HTERT RPE-1 (cell line): ENCODE data around the gene PLP1.
"Not testable (repeated sequence)": the region's sequence is repeated elsewhere in the genome, so short reads cannot be mapped to it uniquely, and the experiment has no call there.

ENCODE experiments used
- in situ Hi-C: fragments of 300-500 bp; cut with MboI; formaldehyde crosslinking; loops from 4 replicates; pipeline ENCODE4 v1.14.3; 2020; ENCODE audit warnings: low sequenced_read_pairs

PLP1 gene

GRCh38 chrX:103776546-103776945, at the start of gene PLP1:
Gene PLP1, plus strand, starts transcription at chrX:103776840. Its CDS starts 156 bp downstream, at chrX:103776996.
- in situ Hi-C loops: no loop called here

DNA sequence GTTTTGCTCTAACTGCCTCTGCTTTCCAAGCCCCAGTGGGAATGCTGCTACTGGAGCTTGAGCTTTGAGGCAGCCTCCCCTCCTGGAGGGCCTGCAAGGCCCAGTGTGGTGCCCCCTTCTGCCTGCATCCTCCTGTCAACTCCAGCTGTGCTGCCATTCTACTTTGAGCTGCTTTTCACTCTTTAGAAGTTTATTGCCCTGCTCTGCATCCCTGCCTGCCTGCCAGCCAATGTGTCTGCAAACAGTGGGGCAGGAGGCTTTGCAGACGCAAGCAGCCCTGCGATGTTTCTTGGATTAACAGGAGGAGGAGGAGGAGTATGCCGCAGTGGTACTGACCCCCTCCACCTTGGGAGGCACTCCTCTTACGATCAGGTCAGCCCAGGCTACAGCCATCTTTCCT, 49.5 kb upstream of the PLP1 start:
- in situ Hi-C loops: no loop called here

GRCh38 chrX:103729015-103729414, 47.6 kb upstream of the PLP1 start:
- in situ Hi-C loops: no loop called here

- in situ Hi-C loops: no loop called here
These were observed 46.4 kb upstream of the PLP1 start for GRCh38 chrX:103730147-103730795.

DNA sequence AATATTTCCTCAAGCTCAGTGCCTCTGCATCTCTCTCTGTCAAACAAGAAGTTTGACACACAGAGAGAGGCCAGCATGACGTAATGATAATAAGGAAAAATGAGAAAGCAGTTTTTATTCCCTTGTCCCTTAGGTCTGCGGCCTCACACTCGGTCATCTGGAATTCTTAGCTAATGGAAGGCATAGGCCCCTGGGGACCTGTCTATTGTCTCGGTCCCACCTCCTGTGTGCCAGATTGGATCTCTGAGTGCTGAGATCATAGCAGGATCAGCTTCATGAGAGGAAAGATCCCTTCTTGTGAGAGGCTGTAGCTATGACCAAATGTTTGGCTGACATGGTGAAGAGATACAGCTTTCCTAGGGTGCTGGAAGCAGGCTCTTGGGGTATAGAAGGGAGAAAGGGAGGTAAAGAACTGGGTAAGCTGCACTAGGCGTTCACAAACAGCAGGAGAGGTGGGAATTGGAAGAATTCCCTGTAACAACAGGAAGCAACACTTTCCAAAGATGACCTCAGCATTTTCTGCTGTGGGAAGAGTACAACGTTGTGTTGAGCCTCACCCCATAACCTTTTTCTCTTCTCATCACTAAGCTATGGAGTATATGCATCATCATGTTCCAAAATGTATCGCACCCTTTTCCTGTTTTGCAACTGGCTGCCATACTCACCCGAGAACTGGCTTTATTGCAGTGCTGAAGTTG, 45.7 kb upstream of the PLP1 start:
- in situ Hi-C loops: no loop called here

GRCh38 chrX:103733017-103733416, 43.6 kb upstream of the PLP1 start:
- in situ Hi-C loops: no loop called here

DNA sequence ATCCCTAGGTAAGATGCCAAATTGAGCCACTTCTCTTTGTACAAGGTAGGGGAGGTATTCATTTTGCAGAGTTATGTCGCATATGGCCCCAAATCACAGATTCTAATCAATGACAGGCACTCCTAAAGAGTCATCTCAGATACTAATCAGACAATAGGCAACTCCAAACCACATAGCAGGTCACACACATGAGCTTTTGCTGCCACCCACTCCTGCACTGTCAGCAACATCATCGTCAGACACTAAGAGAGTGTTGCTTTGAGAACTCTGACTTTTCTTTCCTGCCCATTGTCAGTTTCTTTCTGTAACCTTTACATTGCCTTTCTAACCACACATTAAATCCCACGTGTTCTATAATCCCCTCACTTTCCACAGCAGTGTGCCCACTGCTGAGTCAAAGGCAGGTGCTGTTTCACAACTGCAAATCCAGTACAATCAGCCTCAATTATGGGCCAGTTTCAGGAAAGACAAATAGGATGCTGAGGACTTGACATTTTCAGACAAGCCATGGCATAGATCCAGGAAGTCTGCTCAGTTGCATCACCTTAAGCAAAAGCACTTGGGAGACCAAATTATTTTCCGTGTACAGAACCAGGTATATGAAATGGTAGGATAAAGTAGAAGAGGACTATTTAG, 42.4 kb upstream of the PLP1 start:
- in situ Hi-C loops: no loop called here

- in situ Hi-C loops: no loop called here
These were observed 38.9 kb upstream of the PLP1 start for GRCh38 chrX:103737696-103738095.

DNA sequence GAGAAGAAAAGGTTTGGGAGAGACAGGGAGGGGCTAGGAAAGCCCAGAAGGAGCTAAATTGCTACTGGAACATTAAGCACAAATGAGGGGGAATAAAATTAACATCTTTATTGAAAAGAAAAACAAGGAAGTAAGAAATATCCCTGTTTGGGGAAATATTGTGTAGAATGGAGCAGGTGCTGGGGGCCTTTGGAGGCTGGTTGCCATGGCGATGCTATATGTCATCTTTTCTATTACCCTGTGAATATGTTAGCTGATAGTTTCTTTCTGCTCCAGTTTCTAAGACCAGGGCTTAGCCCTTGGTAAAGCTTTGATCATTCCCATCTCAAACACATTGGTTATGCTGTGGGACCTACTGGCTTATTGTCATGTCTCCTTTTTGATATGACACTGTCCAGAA, 37.2 kb upstream of the PLP1 start:
- in situ Hi-C loops: no loop called here

DNA sequence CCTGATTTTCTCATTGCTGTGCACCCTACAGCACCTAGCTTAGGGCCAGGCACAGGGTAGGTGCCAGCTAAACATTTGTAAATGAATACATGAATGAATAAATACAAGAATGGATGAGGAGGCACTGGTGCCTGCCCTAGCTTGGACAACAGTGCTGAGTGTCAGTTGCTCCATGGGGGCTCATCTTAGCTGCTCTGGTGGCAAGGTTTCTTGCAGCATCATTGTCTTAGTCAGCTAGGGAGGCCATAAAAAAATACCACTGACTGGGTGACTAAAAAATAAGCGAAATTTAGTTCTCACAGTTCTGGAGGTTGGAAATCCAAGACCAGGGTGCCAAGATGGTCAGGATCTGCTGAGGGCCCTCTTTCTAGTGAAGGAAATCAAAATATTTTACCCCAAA, 34.8 kb upstream of the PLP1 start:
- in situ Hi-C loops: no loop called here

DNA sequence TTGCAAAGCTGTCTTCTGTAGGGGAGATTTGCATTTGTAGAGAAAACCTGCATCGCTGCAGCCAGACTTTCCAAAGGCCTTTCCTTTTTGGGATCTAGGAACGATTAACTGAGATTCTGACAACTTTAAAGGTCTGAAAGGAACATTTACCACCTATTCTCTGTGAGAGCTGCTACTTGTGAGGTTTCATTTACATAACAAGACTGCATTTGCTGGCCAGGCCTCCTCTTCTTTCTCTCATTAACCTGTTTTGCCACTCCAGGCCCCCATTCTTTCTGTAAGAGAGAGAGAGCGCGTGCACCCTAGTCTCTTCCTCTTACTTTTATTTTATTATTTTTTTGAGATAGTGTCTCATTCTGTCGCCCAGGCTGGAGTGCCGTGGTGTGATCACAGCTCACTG, 34.3 kb upstream of the PLP1 start:
- in situ Hi-C loops: no loop called here

GRCh38 chrX:103747163-103747562, 29.5 kb upstream of the PLP1 start:
- in situ Hi-C loops: no loop called here

GRCh38 chrX:103754401-103754800, 22.2 kb upstream of the PLP1 start:
- in situ Hi-C loops: no loop called here

DNA sequence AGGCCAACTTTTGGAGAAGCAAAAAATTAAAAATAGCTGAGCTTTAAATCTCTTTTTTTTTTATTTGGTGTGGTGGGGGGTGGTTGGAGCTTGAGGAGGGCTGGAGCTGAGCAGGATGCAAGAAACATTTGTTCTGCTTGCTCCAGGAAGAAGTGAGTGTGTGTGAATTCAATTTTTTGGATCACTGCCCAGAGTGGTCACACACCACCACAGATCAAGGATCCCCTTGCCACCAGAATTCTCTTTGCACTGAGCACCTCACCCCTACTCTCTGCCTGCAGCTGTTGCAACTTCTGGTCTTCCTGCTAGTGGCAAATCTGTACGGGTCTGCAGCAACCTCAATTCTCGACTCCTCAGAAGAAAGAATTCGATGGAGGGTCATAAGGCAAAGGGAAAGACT, 19.9 kb upstream of the PLP1 start:
- in situ Hi-C loops: no loop called here

- in situ Hi-C loops: no loop called here
These were observed 18.1 kb upstream of the PLP1 start for GRCh38 chrX:103758555-103758954.

GRCh38 chrX:103763541-103763940, 13.1 kb upstream of the PLP1 start:
- in situ Hi-C loops: not testable (repeated sequence)

GRCh38 chrX:103766813-103767555, 9.7 kb upstream of the PLP1 start:
- in situ Hi-C loops: not testable (repeated sequence)

DNA sequence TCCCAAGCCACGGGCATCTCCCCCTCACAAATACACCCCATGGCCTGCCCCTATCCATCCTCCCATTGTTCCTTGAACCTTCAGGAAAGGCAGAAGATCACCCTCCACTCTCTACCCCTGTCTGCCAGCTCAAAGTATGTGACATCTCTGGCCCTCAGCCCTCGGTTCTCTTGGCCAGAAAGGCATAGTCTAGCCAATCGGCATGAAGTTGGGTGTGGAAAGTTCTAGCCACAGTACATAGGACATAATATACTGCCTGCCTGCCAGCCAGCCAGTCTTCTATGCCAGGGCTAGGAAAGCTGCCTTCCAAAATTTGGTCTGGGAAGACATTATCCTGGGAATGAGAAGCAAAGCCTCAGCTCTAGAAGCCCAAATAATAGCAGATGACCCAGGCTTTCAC, 3.2 kb upstream of the PLP1 start:
- in situ Hi-C loops: no loop called here

DNA sequence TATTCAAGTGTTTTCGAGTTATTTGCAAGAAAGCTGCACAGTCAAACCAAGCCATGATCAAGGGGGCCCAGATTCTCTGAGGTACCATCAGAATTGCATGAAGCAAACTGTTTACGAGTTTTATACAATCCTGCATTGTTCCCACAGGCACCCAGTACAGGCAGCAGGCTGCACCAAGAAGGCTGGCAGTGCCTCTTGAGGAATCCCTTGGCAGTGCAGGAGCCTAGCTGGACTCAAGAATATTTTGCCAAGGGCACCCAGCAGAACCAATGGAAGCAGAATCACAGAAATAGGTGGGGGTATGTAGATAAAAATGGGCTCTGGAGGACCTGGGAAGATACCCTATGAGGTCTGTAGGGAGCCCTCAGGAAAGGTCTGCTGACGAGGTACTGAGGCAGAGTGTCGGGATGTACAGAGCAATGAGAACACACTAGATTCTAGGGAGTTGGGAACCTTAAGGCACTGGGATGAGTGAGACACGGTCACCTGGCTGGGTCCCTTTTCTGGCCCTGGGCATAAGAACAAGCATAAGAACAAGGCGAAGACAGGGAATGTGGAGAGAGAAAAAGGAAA, 2.5 kb upstream of the PLP1 start:
- in situ Hi-C loops: no loop called here

GRCh38 chrX:103779141-103779789, 2.6 kb downstream of the PLP1 start:
- in situ Hi-C loops: no loop called here
